GM10266 (cell line): Measurements from ENCODE around the gene MKRN1.

Experiments used
- DNase-seq: peaks from one replicate; pipeline ENCODE4 v3.0.0; 2012; ENCODE audit errors: extremely low spot score
- CTCF ChIP-seq: IDR thresholded peaks from 2 replicates; pipeline ENCODE4 v1.5.1; 2012; ENCODE audit warnings: mild to moderate bottlenecking, low read depth; ENCODE audit not compliant: control insufficient read depth, insufficient read depth; ENCODE audit errors: missing control alignments

MKRN1 gene

GRCh38 chr7:140479062-140479738 is at the start of gene MKRN1:
Gene MKRN1 (minus strand): TSS chr7:140479505. CDS start chr7:140479344, 161 bp downstream.
- peak; percentile 94 for DNase-seq
- TF ChIP-seq CTCF: no peak

- DNase-seq: no peak
- TF ChIP-seq CTCF: no peak
Measured at GRCh38 chr7:140526787-140527664, 47.7 kb upstream of the MKRN1 start.

- TF ChIP-seq CTCF: no peak
- DNase-seq: no peak
Measured at GRCh38 chr7:140526214-140526613, 46.9 kb upstream of the MKRN1 start.

GRCh38 chr7:140525743-140526142 is 46.4 kb upstream of the MKRN1 start:
- DNase-seq: no peak
- no peak for TF ChIP-seq CTCF

- no peak for DNase-seq
- no peak for TF ChIP-seq CTCF
Measured at GRCh38 chr7:140521421-140521820, 42.1 kb upstream of the MKRN1 start.

GRCh38 chr7:140519007-140519399 is 39.7 kb upstream of the MKRN1 start:
- DNase-seq: no peak
- no peak for TF ChIP-seq CTCF
